Measurements from ENCODE around the gene RAE1. TPM values are rescaled to one million over a fixed set of nuclear protein-coding genes. Genes with fewer than 3 reads are reported as not detected.
"Not testable (repeated sequence)": the region's sequence is repeated elsewhere in the genome, so short reads cannot be mapped to it uniquely, and the experiment has no call there.

RAE1 gene
- total RNA-seq, 2 experiments from 2014 or later, result 42.7 to 48.9 TPM

- CTCF ChIA-PET, result interaction anchor here (0.8 kb wide), 1 partner anchor 12 kb away, joined by 3 read pairs; no protein-coding TSS in a partner anchor
- DNase-seq; intact Hi-C loops (cut with DNase I, micrococcal nuclease); H3K4me3 Mint-ChIP-seq; H3K27me3 Mint-ChIP-seq; H3K9me3 Mint-ChIP-seq (ENCODE audit: low read depth); H3K36me3 Mint-ChIP-seq (ENCODE audit: low read depth); ATAC-seq; POLR2A ChIA-PET; H3K4me1 Mint-ChIP-seq; H3K27ac Mint-ChIP-seq: not testable (repeated sequence)
These were observed 68.4 kb downstream of the RAE1 start for GRCh38 chr20:57419479-57419878.

DNA sequence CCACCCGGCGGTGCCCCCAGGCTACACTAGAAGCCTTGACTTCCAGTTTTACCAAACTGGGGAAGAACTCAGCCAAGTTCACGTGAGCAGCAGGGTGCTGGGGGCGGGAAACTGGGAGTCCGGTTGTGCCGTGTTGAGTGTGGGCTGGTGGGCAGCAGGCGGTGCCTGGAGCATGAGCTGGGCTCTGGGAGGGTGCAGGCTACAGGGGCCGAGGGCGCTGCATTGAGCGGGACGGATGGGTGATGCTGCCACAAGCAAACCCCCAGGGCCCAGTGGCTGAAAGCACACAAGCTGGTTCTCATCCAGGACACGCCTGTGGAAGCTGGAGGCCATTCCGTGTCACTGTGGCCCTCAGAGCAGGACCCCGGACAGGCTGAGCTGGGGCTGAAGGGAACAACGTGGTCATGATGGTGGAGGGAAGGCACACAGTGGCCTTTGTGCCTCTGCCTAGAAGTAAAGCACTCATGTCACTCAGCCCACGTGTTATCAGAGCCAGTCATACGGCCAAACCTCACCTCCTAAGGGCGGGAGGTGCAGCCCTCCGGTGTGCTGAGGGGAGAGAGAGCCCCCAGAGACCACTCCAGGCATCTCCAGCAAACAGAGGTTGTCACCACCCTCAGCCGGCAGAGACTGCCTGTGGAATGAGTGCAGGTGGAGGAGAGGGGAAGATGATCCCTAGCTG lies 69.7 kb downstream of the RAE1 start:
- H3K27ac Mint-ChIP-seq, result no peak overlapping the region
- POLR2A ChIA-PET, result interaction anchor here (0.6 kb wide), 1 partner anchor 12 kb away, joined by 3 read pairs; no protein-coding TSS in a partner anchor
- no peaks in the 10 kb centered on the region for H3K27me3 Mint-ChIP-seq
- H3K9me3 Mint-ChIP-seq (ENCODE audit: low read depth), result no peaks in the 10 kb centered on the region
- H3K4me3 Mint-ChIP-seq, result no peak overlapping the region
- H3K36me3 Mint-ChIP-seq (ENCODE audit: low read depth), result no peaks in the 10 kb centered on the region
- no peak for DNase-seq
- peaks cover 11% of the 10 kb centered on the region for H3K4me1 Mint-ChIP-seq
- CTCF ChIA-PET, result interaction anchor here (1.1 kb wide), 1 partner anchor 79 kb away, joined by 3 read pairs; no protein-coding TSS in a partner anchor
- intact Hi-C loops (cut with DNase I, micrococcal nuclease), result no loop called here
- no peak for ATAC-seq

DNA sequence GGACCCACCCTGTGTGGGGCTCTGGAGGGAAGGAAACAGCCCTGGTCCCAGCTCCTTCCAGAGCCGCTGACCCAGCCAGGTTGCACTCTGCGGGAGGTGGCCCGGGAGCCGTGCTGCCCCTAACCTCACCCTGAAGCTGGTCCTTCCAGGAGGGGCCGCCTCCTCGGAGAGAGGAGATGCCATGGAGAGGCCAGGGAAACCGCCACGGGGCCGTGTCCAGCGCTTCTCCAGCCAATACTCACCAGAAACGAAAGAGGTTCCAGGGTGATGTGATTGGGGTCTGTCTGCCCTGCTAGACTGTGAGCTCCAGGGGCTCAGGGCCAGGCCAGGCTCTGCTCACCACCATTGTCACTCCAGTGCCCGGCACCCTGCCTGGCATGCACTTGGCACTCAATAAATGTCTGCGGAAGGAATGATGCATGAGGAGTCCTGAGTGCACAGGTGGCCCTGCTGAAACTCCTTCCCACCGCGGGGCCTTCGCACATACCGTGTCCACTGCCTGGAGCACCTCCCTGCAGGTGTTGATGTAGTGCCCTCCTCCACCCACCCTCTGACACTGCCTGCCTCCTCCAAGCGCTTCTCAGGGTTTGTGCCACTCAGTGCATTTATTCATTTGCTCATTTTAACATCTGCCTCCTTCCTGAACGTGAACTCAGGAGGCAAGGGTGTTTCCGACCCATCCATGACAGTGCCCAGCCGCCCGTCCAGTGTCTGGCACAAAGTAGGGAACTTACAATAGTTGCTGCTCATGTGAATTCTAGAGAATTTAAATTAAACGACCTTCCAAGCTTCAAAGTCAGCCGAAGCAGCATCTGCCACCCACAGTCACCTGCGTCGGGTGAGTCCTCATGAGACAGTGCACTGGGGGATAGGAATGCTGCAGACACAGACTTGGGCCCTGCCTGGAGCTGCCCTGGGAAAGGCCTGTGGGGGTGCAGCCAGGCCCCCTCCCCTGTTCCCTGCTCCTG lies 70.5 kb downstream of the RAE1 start:
- H3K9me3 Mint-ChIP-seq (ENCODE audit: low read depth), result no peaks in the 10 kb centered on the region
- intact Hi-C loops (cut with DNase I, micrococcal nuclease), result no loop called here
- ATAC-seq (no peak), DNase-seq (no peak)
- no peaks in the 10 kb centered on the region for H3K36me3 Mint-ChIP-seq (ENCODE audit: low read depth)
- no peak overlapping the region for H3K4me3 Mint-ChIP-seq
- peaks cover 18% of the 10 kb centered on the region for H3K4me1 Mint-ChIP-seq
- ChIA-PET POLR2A (no interaction called here), CTCF (interaction anchor here (1.1 kb wide), 1 partner anchor 78 kb away, joined by 3 read pairs; no protein-coding TSS in a partner anchor)
- H3K27me3 Mint-ChIP-seq, result no peaks in the 10 kb centered on the region
- H3K27ac Mint-ChIP-seq, result no peak overlapping the region

GRCh38 chr20:57422254-57422653 lies 71.2 kb downstream of the RAE1 start:
- no peak overlapping the region for H3K27ac Mint-ChIP-seq
- no peaks in the 10 kb centered on the region for H3K27me3 Mint-ChIP-seq
- ChIA-PET POLR2A (no interaction called here), CTCF (no interaction called here)
- intact Hi-C loops (cut with DNase I, micrococcal nuclease), result no loop called here
- H3K9me3 Mint-ChIP-seq (ENCODE audit: low read depth), result no peaks in the 10 kb centered on the region
- ATAC-seq (no peak), DNase-seq (no peak)
- H3K36me3 Mint-ChIP-seq (ENCODE audit: low read depth), result no peaks in the 10 kb centered on the region
- H3K4me1 Mint-ChIP-seq, result peaks cover 24% of the 10 kb centered on the region
- H3K4me3 Mint-ChIP-seq, result no peak overlapping the region

DNA sequence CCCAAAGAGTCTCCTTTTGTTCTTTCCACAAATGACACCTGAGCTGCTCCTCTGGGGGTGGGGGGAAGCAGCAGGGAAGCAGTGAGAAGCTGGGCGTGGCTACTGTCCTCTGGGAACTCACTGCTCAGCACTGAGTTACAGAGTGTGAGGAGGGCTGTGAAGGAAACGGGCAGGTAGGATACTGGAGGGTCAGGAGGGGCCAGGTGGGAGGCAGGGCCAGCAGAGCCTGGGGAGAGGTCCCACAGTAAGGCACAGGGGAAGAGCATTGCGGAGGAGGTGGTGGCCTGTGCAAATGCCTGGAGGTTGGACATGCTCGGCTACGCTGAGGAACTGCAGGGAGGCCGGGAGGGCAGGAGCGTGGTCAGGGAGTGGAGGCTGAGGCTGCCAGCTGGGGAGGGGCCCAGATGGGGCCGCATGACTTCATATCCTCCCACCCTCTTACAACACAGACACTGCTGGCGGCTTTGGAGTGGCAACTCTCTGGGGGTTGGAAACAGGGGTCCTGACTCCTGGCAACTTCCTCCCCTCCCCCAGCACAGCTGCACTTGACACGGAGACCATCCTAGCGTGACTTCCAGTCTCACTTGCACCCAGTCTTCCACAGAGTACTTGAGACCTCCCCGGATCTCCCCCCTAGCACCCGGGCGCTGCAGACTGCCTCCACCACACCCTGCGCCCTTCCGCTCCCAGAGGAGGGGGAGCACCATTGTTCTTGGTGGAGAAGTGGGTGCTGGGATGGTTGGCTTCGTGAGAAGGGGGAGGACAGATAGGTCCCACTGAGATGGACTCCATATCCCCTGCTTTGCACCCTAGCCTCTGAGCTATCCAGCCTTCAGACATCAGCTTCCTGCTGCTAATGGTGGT lies 74.3 kb downstream of the RAE1 start:
- intact Hi-C loops (cut with DNase I, micrococcal nuclease), result no loop called here
- POLR2A ChIA-PET, result no interaction called here
- ATAC-seq (peak; percentile 20), DNase-seq (no peak)
- H3K4me3 Mint-ChIP-seq, result no peak overlapping the region
- H3K27ac Mint-ChIP-seq, result no peak overlapping the region
- CTCF ChIA-PET, result interaction anchor here (0.6 to 2.3 kb wide), 3 partner anchors 12 to 79 kb away, joined by 4 to 8 read pairs (median 4); no protein-coding TSS in a partner anchor
- H3K27me3 Mint-ChIP-seq, result no peaks in the 10 kb centered on the region
- H3K4me1 Mint-ChIP-seq, result peaks cover 31% of the 10 kb centered on the region
- no peaks in the 10 kb centered on the region for H3K36me3 Mint-ChIP-seq (ENCODE audit: low read depth)
- H3K9me3 Mint-ChIP-seq (ENCODE audit: low read depth), result no peaks in the 10 kb centered on the region

- peaks cover 31% of the 10 kb centered on the region for H3K4me1 Mint-ChIP-seq
- intact Hi-C loops (cut with DNase I, micrococcal nuclease), result no loop called here
- ChIA-PET POLR2A (no interaction called here), CTCF (interaction anchor here (0.6 to 2.3 kb wide), 3 partner anchors 13 to 67 kb away, joined by 3 to 8 read pairs (median 4); no protein-coding TSS in a partner anchor)
- no peaks in the 10 kb centered on the region for H3K36me3 Mint-ChIP-seq (ENCODE audit: low read depth)
- no peak for ATAC-seq
- DNase-seq, result no peak
- H3K27me3 Mint-ChIP-seq, result no peaks in the 10 kb centered on the region
- H3K9me3 Mint-ChIP-seq (ENCODE audit: low read depth), result no peaks in the 10 kb centered on the region
- no peak overlapping the region for H3K27ac Mint-ChIP-seq
- no peak overlapping the region for H3K4me3 Mint-ChIP-seq
These were observed 75.2 kb downstream of the RAE1 start for GRCh38 chr20:57426271-57426689.

DNA sequence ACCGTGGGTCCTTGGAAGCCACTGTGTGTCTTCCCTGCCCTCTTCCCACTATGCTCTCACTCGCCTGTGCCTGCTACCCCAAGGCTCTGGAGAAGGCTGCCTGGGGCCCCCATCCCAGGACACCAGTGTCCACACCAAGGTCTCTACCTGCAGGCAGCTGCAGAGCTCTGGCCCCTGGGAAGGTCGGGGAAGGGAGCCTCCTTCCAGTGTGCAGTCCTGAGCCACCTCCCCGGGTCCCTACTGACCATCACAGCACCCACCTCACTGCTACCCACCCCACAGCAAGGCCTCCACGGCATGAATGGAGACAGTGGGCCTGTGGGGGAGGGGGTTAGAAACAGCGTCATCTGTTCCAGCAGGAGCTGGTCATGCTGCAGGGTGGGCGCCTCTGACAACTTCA lies 75.8 kb downstream of the RAE1 start:
- POLR2A ChIA-PET, result no interaction called here

GRCh38 chr20:57428324-57429158 lies 77.5 kb downstream of the RAE1 start:
- Mint-ChIP-seq H3K9me3 (ENCODE audit: low read depth) (no peaks in the 10 kb centered on the region), H3K36me3 (ENCODE audit: low read depth) (no peaks in the 10 kb centered on the region), H3K27ac (no peak overlapping the region), H3K4me1 (peaks cover 51% of the 10 kb centered on the region), H3K4me3 (no peak overlapping the region), H3K27me3 (no peaks in the 10 kb centered on the region)
- intact Hi-C loops (cut with DNase I, micrococcal nuclease), result no loop called here
- POLR2A ChIA-PET, result no interaction called here
- DNase-seq, result no peak
- no peak for ATAC-seq
- CTCF ChIA-PET, result interaction anchor here (0.9 to 1.3 kb wide), 4 partner anchors 30 to 70 kb away, joined by 3 to 4 read pairs (median 4); no protein-coding TSS in a partner anchor

More for the DNA sequence above, 75.8 kb downstream of the RAE1 start:
- Mint-ChIP-seq H3K27me3 (no peaks in the 10 kb centered on the region), H3K9me3 (ENCODE audit: low read depth) (no peaks in the 10 kb centered on the region), H3K27ac (no peak overlapping the region), H3K4me1 (peaks cover 36% of the 10 kb centered on the region), H3K4me3 (no peak overlapping the region), H3K36me3 (ENCODE audit: low read depth) (no peaks in the 10 kb centered on the region)
- CTCF ChIA-PET, result interaction anchor here (0.6 to 2.3 kb wide), 2 partner anchors 14 to 67 kb away, joined by 3 to 8 read pairs; no protein-coding TSS in a partner anchor
- no peak for DNase-seq
- no peak for ATAC-seq
- intact Hi-C loops (cut with DNase I, micrococcal nuclease), result no loop called here

All from activated CD4-positive, alpha-beta T cell treated with anti-CD3 and anti-CD28 coated beads for 36 hours (primary cell).